Measurements from ENCODE around the gene EXO5.
"Not testable (repeated sequence)": the region's sequence is repeated elsewhere in the genome, so short reads cannot be mapped to it uniquely, and the experiment has no call there.

Gene EXO5

GRCh38 chr1:40554807-40555206 lies 46.2 kb downstream of the EXO5 start:
- DNase-seq, result not testable (repeated sequence)

- DNase-seq, result no peak
These were observed 47.6 kb downstream of the EXO5 start for GRCh38 chr1:40556121-40556520.

GRCh38 chr1:40558241-40558640 lies 49.7 kb downstream of the EXO5 start:
- DNase-seq, result not testable (repeated sequence)

GRCh38 chr1:40562185-40562584 lies 53.6 kb downstream of the EXO5 start:
- no peak for DNase-seq

- DNase-seq, result no peak
These were observed 54.7 kb downstream of the EXO5 start for GRCh38 chr1:40563266-40563665.

GRCh38 chr1:40564506-40564905 lies 55.9 kb downstream of the EXO5 start:
- DNase-seq, result no peak

- DNase-seq, result no peak
These were observed 56.3 kb downstream of the EXO5 start for GRCh38 chr1:40564913-40565312.

All from SHP77 (cell line).